GM19438 (cell line): ENCODE results near the gene DNPEP.

ENCODE experiments used
- ATAC-seq: cut with Tn5 transposase; IDR thresholded peaks from one replicate; pipeline ENCODE4 v1.9.1; 2021; ENCODE audit warnings: low read depth; ENCODE audit not compliant: unreplicated experiment

Gene DNPEP

DNA sequence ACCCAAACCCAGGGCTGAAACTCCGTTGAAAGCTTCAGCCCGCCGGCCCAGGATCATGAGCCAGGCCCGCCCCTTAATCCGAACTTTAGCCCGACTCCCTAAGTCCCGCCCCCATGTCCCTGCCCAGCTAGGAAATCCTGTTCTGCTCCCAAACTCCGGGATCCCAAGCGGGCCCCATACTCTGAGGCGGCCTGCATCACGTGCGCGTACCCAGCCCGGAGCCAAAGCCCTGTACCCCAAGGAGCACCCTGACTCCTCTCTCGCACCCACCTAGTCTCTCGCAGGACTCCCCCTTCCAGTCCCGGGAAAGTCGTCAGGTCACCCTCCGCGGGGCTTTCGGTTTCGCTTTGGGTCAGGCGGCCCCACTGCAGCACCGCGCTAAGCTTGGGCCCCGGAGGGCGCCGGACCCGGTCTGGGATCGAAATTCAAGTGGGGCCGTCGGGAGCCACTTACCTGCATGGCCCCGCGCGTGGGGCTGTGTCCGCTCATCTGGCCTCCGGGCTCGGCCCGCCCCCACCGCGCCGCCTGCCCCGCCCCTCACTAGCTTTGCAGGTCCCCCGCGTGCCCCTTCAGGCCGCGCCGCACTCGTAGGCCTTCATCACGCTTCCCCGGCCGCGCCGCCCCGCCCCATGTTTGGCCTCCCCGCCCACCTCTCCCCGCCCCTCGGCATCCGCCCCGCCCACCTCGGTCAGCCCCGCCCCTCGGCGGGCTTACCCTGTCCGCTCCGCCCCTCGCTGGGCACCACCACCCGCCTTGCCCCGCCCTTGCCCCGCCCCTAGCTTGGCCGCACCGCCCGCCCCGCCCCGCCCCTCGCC is at the start of gene DNPEP:
Gene DNPEP, minus strand, starts transcription at position 607 of the 815 bp plus-strand sequence. Its CDS starts 118 bp downstream, at position 489.
- ATAC-seq = peak; percentile 61

DNA sequence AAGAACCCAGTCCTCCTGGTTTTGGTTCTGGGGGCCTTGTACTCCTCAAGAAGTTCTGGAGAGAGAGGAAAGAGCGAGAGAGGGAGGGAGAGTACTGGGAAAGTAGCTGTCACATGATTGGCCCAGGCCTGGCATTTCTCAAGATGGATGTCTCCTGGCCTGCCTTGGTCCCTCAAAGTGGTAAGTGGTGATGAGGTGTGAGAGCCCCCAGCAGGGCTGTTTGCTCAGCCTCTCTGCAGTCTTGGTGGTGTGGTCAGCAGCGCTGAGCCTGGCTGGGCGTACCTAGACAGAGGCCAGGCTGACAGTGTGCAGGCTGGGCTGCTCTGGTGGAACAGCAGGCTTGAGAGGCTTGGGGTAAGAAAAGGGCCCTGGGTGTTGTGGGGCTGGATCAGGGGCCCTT is 49.4 kb upstream of the DNPEP start:
- ATAC-seq = no peak

DNA sequence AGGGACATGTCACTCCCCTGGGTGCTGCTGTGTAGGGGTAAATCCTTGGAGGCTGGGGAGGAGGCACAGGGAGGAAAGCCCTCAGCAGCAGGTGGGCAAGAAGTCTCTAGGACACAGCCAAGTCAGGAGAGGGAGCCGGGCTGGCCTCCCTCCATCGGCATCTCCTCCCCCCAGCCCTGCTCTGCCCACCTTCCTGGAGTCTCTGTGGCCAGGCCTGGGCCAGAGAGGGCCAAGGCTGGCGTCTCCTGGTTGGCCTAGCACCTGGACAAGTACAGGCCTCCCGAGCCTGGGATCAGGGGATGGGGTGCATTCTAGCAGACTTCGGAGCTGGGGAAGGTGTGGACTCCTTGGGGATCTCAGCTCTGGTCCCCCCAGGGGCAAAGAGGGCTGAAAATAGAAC is 48.8 kb upstream of the DNPEP start:
- ATAC-seq = no peak

DNA sequence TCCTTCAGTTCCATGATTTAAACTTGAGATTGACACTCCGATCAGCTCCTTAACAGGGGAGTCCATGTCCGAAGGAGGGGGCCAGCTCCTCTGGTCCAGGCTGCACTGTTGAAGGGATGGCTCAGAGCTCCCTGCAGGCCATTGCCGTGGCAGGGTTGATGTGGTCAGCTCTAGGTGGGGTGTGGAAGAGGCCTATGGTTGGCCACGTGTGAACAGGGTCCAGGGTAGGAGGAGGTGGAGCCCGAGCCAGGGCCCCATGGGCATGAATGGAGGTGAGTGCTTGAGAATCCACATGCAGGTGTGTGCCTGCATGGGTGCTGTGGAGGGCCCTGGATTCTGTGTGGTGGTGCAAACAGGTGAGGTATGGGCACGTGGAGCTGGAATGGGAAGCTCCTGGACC is 48.0 kb upstream of the DNPEP start:
- ATAC-seq = no peak

DNA sequence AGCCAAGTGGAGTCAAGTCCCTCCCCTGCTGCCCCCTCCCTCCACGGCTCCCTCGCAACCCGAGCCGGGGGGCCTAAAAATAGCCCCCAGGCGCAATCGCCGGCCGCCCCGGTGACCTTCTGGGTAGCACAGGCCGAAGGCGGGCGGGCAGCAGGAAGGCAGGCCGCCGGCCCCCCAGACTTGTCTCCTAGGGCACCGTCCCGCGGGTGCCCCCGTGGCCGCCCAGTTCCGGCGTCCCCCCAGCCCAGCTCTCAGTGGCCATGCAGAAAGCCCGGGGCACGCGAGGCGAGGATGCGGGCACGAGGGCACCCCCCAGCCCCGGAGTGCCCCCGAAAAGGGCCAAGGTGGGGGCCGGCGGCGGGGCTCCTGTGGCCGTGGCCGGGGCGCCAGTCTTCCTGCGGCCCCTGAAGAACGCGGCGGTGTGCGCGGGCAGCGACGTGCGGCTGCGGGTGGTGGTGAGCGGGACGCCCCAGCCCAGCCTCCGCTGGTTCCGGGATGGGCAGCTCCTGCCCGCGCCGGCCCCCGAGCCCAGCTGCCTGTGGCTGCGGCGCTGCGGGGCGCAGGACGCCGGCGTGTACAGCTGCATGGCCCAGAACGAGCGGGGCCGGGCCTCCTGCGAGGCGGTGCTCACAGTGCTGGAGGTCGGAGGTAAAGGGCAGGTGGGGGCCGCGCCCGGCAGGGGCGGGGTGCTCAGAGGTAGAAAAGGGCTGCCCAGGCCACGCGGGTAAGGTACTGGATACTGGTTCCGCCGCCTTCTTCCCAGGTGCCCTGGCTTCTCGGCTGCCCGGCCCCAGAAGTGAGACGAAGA is 47.2 kb upstream of the DNPEP start, which contains the start of gene SPEG:
Gene SPEG, plus strand, starts transcription at position 126 of the 808 bp plus-strand sequence. Its CDS starts 135 bp downstream, at position 261.
- no peak for ATAC-seq

DNA sequence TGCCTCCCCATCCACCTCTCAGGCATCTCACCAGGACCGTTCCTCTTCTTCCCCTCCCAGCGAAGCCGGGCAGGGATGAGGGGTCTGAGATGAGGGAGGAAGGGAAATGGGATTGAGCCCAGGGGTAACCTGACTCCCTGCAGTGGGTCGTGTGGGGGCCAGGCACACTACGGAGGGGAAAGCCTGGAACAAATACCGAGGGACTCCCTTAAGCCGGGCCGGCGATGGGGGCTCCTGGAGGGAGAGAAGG is 46.7 kb upstream of the DNPEP start:
- ATAC-seq = no peak

DNA sequence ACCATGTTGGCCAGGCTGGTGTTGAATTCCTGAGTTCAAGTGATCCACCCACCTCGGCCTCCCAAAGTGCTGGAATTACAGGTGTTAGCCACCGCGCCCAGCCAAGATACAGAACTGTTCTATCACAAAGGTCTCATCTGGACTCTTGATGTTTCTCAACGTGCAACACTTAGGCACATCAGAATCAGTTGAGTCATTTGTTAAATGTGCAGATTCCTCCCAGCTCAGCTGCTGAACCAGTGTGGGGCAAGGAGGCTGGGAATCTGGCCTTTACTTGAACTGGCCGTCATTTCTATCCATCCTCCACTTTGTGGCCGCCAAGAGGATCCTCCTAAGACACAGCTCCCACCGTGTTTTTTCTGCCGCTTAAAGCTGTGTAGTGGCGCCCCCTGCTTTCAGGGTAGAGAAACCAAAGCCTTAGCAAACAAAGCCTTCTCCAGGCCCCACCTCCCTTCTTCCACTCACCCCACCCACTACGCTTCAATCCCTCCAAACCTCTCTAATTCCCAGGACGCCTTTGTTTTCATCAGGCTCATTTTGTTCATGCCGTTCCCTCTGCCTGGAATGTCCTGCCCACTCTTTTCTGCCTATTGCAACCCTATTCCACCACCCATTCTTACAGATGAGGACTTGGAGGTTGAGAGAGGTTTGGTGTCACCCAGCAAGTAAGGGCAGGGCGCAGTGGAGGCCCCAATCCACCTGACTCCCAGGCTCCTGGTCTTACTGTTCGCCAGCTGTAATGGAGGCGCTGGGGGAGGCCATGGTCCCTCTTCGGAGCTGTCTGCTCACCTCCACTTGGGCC is 46.2 kb upstream of the DNPEP start:
- ATAC-seq = no peak

DNA sequence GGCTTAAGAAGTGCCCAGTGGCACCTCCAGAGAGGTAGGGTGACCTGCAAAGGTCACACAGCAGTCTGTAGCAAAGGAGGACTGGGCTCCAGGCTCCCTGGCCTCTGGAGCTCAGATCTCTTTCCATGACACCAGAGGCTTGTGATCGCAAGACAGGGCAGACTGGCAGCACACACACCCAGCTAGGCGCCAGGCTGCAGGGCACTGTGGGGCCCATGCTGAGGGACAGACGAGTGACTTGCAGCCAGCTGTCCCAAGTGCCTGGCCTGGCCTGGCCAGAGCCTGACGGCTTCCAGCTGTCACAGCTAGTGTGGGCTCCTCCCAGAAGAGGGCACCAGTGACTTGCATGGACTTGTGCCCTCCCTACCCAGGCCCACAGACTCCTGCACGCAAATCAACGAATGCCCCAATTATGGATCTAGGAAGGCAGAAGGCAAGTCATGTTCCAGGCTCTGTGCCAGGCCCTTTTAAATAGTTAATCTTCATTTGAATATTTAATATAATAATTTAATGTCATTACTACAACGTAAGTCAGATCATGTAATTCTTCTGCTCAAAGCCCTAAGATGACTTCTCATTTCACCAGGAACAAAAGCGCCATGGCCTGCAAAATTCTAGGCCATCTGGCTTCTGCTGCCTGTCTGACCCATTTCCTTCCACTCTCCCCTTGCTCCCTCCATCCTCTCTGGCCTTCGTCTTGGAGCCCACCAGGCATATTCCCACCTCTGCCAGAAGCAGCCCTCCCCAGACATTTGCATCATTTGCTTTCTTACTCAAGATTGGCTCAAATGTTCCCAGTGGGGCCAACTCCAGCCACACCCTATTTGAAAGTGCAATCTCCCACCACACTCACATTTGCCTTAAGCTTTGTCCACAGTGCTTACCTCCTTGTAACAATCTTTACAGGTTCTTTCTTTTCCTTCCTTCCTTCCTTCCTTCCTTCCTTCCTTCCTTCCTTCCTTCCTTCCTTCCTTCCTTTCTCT is 43.2 kb upstream of the DNPEP start:
- no peak for ATAC-seq

DNA sequence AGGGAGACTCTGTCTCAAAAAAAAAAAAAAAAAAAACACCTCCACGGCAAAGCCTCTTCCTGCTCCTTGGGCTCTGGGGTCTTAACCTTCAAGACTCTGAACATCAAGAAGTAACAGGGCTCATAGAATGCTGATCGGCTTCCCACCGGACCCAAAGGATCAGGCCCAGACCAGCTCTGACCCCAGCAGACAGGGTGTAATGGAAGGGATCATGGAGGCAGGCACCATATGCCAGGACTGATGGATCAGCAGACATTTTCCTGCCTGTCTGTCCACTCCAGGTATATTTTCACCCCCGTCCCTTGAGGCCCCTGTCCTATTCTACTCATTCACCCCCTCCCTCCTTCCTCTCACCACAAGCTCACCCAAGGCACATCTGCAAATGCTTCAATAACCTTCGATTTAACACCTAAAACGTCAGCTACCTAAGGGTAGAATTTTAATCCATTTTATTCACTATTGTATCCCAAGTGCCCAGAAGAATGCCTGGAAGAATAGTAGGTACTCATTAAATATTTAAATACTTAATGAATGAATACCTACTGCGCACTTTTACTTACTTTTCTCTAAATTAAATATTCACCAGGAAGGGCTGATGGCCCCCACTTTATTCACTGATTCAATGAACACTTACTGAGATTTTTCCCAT is 42.4 kb upstream of the DNPEP start:
- ATAC-seq = no peak

DNA sequence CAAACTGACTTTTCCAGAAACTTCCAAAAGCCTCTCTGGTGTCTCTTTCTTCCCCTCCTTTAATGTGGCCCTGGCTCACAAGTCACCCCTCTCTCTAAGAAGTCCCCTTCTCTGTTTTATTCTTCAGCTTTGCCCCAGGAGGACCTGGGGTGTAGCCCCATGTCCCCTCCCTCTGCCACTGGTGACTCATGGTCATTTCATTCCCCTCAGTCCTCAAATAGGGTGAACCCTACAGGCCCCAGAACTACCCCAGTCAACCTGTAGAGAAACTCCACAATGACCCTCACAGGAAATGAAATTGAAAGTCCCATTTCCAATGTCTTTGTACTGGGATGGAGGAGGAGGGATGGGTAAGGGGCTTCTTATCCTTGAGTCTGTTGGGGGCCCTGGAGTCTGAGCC is 40.8 kb upstream of the DNPEP start:
- no peak for ATAC-seq

DNA sequence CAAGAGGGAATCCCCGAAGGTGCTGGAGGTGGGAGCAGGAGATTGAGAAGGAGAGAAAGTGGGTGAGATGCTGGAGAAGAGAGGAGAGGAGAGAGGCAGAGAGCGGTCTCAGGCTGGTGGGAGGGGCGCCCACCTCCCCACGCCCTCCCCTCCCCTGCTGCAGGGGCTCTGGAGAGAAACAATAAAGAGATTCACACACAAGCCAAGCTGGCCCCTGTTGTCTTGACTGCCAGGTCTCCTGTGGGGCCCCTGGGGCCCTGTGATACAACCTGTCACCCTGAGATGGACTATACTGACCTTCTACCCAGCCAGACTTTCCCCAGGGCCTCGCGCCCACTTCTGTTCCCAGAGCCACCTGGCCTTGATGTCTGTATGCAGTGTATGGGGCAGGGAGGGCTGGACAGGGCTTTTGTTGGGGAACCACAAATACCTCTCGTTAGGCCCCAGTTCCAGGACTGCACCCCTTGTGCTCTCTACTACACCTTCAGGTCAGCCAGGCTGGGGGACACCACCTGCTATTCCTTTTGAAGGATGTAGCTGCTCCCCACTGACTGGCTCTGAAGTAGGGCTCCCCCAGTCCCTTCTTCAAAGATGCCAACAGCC is 38.9 kb upstream of the DNPEP start:
- no peak for ATAC-seq

DNA sequence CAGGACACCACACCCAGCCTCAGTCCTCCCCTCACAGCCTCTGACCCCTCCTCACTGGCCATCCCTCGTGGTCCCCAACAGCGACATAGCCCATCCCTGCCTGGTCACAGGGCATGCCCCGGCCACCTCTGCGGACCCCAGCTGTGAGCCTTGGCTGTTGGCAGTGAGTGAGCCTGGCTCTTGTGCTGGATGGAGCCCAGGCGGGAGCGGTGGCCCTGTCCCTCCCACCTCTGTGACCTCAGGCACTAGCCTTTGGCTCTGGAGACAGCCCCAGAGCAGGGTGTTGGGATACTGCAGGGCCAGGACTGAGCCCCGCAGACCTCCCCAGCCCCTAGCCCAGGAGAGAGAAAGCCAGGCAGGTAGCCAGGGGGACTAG is 38.3 kb upstream of the DNPEP start:
- no peak for ATAC-seq

DNA sequence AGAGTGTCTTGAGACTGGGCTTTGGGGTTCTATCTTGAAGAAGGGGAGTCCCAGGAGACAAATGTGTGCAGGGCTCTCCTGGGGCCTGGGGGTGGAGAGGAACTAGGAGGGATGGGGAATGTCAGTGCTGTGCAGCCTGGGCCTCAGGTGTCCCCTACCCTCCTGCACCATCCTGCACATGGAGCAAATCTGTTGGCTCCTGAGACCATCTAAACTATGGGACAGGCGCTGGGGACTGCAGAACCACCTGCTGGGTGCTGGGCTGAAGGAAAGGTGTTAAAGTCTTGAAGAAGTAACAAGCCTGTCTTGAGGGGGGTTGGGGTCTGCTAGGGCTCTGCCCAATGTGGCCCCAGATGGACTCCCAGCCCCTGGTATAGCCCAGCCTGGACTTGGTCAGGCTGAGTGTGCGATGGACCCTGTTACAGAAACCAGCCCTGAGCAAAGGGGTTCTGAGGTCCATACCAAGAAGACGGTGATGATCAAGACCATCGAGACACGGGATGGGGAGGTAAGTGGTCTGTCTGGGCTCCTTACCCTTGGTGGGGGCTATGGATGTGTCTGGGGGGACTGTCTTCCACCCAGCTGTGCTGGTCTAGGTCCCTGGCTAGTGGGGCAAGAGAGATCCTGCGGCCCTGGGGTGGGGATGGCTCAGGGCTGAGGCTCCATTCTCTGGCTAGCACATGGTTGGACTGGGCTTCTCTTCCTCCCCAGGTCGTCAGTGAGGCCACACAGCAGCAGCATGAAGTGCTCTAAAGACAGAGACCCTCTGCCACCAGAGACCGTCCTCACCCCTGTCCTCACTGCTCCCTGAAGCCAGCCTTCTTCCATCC is 37.7 kb upstream of the DNPEP start:
- no peak for ATAC-seq

DNA sequence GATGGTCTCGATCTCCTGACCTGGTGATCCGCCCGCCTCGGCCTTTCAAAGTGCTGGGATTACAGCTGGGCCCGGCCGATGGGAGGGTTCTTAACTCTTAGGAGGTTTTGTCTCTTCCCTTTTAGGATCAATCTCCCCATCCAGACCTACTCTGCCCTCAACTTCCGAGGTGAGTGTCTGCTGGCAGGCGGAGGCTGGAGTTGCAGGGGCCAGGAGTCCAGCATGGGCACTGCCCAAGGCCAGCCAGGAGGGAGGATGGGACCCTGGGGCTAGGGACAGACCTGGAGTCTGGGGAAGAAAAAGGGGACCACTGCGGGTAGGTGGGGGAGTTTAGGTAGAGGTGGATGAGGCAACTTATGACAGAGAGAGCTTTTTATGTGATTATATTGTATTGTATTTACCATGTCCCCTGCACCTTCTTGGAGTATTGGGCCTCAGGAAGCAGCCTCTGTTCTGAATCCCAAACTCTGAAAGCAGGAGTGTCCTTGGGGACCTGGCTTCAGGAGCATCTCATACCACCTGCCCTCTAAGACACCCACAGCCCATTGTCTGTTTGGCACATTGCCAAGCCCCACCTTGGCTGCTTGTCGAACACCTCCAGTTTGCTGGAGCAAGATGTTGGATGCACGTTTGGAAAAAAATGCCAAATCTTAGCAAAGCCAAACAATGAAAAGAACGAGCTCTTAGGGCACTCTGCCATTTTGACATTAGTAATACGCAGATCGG is 36.1 kb upstream of the DNPEP start:
- ATAC-seq = no peak

DNA sequence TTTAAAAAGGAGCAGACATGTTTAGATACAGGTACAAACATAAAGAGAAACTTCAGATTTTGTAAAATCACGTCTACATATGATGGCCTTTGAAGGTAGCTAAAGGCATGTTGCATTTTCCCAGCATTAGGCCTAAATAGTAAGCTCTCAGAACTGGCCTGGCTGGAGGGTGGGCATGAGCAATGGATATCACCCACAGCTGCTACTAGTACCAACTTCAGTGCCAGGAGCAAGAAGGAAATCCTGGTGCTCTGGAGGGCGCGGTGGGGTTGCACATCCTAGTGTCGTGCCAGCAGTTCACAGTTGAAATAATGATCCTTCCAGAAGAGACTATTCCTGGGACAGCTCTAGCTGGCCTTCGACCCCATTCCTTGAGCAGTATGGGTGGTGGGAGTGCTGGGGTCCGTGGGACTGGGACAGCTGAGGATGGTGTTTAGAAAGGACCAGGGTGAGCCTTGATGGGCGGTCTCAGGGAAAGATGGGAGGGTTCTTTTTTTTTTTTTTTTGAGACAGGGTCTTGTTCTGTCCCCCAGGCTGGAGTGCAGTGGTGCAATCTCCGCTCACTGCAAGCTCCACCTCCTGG is 35.3 kb upstream of the DNPEP start:
- ATAC-seq = no peak

DNA sequence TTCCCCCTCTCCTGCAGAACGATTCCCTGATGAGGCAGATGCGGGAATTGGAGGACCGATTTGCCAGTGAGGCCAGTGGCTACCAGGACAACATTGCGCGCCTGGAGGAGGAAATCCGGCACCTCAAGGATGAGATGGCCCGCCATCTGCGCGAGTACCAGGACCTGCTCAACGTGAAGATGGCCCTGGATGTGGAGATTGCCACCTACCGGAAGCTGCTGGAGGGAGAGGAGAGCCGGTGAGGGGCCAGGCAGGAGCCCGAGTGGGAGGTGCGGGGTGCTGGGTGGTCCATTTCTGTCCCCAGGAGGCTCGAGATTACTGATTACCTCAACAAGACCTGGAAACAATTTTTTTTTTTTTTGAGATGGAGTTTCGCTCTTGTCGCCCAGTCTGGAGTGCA is 33.6 kb upstream of the DNPEP start:
- ATAC-seq = no peak

DNA sequence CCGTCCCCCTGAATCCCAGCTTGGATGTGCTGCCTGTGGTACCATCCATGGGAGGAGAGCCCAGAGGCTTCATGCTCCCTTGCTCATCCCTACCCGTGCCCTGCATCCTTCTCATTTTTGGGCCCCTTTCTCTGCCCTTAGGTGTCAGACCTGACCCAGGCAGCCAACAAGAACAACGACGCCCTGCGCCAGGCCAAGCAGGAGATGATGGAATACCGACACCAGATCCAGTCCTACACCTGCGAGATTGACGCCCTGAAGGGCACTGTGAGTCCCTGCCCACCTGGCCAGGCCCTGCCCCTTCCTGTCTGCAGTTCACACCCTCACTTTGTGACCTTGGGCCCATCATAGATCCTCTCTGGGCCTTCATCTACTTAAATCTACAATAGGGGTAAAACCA is 33.0 kb upstream of the DNPEP start:
- no peak for ATAC-seq
